ENCODE measurements around the gene INTS14.

The INTS14 gene

DNA sequence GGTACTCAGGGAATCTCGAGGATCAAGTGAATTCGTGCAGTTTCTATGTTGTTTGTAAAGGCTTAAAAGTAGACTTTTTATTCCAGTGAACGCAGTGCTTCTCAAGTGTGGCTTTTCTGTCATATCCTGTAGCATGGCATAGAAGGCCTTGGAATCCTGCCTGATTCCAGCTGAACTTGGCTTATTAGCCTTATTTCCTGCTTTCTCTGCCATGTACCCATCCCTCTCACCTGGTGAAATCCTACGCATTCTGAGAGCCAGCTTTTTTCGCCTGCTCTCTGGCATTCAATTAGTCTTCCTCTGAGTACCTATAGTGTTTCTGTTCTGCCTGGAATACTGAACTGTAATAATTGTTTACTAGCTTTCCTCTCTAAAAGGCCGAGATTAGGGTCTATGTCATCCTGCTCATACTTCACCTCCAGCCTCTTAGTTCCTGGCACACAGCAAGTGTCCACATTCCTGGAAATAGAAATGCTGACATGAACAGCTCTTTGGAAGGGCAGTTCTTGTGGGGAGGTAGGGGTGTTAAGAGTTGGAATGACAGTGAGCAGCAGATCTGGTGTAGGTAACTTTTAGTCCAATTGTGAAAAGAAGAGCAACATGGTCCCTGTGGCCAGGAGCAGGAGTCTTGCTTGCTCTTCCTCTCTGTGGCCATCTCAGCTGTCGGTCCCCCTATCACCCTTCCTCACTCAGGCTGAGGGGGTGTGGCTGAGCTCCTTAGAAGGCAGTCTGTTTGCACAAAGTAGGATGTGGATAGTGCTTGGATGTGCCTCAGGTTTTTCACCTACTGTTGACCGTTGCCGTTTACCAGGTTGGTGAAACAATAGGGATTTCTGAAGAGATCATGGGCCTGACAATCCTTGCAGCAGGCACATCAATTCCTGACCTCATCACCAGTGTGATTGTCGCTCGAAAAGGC lies 41.2 kb upstream of the INTS14 start:
- TF ChIP-seq, protein P1, sequence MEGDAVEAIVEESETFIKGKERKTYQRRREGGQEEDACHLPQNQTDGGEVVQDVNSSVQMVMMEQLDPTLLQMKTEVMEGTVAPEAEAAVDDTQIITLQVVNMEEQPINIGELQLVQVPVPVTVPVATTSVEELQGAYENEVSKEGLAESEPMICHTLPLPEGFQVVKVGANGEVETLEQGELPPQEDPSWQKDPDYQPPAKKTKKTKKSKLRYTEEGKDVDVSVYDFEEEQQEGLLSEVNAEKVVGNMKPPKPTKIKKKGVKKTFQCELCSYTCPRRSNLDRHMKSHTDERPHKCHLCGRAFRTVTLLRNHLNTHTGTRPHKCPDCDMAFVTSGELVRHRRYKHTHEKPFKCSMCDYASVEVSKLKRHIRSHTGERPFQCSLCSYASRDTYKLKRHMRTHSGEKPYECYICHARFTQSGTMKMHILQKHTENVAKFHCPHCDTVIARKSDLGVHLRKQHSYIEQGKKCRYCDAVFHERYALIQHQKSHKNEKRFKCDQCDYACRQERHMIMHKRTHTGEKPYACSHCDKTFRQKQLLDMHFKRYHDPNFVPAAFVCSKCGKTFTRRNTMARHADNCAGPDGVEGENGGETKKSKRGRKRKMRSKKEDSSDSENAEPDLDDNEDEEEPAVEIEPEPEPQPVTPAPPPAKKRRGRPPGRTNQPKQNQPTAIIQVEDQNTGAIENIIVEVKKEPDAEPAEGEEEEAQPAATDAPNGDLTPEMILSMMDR (IDR thresholded peaks at IDR 0.05; ENCODE audit: insufficient read depth, missing control alignments): no peak
- FAIRE-seq (no peak), DNase-seq (ENCODE audit: insufficient read length, low spot score) (no peak)

DNA sequence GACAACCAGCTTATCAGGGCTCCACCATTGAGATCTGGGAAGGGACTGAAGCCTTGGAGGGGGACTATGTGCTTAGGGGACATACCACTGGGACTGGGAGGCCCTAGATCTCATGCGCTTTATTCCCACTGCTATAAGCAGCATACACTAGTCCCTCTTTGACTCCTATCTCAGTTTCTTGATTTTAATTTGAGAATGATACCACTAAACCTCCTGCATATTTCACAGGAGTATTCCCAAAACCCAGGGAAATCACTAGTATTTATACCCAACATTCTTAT lies 40.1 kb upstream of the INTS14 start:
- FAIRE-seq (no peak), DNase-seq (ENCODE audit: insufficient read length, low spot score) (no peak)
- TF ChIP-seq, protein P1 (IDR thresholded peaks at IDR 0.05; ENCODE audit: insufficient read depth, missing control alignments): no peak

DNA sequence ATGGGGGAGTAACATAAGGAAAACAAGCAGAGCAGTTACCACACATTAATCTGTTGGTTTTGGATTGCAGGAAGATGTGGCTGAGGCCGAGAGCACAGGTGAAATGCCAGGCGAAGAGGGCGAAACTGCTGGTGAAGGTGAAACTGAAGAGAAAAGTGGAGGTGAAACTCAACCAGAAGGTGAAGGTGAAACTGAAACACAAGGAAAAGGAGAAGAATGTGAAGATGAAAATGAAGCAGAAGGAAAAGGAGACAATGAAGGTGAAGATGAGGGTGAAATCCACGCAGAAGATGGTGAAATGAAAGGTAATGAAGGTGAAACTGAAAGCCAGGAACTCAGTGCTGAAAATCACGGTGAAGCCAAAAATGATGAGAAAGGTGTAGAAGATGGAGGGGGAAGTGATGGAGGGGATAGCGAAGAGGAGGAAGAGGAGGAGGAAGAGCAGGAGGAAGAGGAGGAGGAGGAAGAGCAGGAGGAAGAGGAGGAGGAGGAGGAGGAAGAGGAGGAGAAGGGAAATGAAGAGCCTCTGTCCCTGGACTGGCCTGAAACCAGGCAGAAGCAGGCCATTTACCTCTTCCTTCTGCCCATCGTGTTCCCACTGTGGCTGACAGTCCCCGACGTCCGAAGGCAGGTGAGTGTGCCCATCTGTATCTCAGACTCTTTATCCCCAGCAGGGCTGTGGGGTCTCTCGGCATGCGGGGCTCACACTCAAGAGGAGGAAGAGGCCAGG lies 39.5 kb upstream of the INTS14 start:
- FAIRE-seq (no peak), DNase-seq (ENCODE audit: insufficient read length, low spot score) (no peak)
- TF ChIP-seq, protein P1 (IDR thresholded peaks at IDR 0.05; ENCODE audit: insufficient read depth, missing control alignments): no peak

DNA sequence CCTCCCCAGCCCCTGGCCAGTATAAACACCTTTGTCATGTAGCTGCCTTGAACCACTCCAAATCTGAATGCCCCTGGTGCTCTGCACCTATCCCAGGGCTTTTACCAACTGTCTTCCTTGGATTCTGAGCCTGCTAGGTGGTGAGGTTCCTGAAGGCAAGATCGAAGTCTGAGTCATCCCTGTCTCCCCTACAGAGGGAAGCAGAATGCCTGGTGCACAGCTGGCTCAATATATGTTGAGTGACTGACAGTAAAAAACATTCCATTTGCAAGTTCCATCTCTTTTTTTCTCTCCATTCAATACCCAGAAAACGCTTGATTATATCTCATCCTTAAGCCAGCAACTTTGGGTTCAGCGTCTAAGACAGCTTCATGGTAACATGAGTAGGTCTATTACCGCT lies 35.6 kb upstream of the INTS14 start:
- DNase-seq (ENCODE audit: insufficient read length, low spot score): no peak
- TF ChIP-seq, protein P1 (IDR thresholded peaks at IDR 0.05; ENCODE audit: insufficient read depth, missing control alignments): no peak
- no peak for FAIRE-seq

DNA sequence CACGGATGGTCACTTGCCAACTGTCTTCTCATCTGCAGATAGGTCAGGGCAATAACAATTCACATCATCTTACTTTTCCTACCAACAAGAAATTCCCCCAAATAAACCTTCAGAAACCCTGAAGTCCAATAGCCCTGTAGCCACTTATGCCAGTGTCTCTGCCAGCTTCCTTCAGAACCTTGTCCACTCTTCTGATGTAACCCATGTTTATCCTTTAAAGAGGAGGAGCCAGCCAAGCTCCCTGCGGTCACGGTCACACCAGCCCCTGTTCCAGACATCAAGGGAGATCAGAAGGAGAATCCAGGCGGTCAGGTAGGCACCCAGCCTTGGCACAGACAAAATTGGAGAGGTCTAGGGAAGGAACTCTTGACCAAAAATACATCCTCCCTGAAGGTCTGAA lies 34.5 kb upstream of the INTS14 start:
- TF ChIP-seq, protein P1 (IDR thresholded peaks at IDR 0.05; ENCODE audit: insufficient read depth, missing control alignments): no peak
- DNase-seq (ENCODE audit: insufficient read length, low spot score): no peak
- no peak for FAIRE-seq

DNA sequence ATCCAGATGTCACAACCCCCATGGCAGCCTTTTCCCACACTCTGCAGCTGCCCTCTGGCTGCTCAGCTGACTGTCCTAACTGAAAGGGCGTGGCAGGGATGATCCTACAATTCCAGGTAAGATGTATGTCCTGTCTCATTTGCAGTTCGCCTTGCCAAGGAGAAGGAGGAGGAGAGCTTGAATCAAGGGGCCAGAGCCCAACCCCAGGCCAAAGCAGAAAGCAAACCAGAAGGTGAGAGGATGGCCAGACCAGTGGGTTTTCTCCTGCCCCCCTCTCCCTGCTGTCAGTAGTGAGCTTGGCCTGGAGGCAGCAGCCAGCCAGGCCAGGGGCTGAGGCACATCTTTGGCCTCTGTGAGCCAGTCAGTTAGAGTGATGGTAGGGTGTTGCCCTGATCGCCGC lies 33.4 kb upstream of the INTS14 start:
- FAIRE-seq: no peak
- TF ChIP-seq, protein P1 (IDR thresholded peaks at IDR 0.05; ENCODE audit: insufficient read depth, missing control alignments): no peak
- DNase-seq (ENCODE audit: insufficient read length, low spot score): no peak

DNA sequence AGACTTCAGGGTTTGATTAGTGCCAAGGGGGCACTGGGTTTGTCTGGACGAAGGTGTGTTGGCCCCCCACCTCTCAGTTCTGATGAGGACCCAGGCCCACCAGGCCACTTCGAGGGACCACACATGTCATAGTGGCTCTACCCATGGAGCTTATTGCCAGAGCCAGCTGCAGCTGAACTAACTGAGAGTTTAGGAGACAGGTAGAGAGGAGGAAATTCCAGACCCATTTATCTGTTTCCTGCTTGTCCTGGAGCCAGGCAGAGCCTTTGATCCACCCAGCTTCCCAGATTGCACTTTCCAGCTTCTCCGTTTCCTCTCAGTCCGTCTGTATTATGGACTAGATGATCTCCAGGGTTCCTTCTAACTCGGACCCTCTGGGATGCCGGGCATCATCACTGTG lies 31.7 kb upstream of the INTS14 start:
- no peak for FAIRE-seq
- no peak for DNase-seq (ENCODE audit: insufficient read length, low spot score)
- TF ChIP-seq, protein P1 (IDR thresholded peaks at IDR 0.05; ENCODE audit: insufficient read depth, missing control alignments): no peak
